ENCODE results near the gene ATAD2B.

DNA sequence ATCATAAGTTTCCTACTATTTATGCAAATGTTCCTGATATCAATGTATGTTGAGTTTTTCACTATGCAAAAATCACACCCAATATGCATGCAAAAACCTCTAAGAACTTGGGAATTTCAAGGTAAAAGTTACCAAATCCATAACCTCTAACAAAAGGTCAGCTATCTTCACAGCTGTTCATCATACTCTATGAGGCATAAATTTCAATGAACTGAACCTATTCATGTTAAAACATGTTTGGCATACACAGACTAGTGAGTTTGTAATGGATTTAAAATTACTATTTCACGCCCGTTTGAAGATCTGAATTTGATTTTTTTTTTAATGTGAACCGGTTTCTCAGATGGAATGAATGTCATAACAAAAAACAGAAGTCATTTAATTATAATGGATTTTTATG lies 100.2 kb downstream of the ATAD2B start:
- TF ChIP-seq, protein P1, sequence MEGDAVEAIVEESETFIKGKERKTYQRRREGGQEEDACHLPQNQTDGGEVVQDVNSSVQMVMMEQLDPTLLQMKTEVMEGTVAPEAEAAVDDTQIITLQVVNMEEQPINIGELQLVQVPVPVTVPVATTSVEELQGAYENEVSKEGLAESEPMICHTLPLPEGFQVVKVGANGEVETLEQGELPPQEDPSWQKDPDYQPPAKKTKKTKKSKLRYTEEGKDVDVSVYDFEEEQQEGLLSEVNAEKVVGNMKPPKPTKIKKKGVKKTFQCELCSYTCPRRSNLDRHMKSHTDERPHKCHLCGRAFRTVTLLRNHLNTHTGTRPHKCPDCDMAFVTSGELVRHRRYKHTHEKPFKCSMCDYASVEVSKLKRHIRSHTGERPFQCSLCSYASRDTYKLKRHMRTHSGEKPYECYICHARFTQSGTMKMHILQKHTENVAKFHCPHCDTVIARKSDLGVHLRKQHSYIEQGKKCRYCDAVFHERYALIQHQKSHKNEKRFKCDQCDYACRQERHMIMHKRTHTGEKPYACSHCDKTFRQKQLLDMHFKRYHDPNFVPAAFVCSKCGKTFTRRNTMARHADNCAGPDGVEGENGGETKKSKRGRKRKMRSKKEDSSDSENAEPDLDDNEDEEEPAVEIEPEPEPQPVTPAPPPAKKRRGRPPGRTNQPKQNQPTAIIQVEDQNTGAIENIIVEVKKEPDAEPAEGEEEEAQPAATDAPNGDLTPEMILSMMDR (IDR thresholded peaks at IDR 0.05 in 8 of 11, conservative IDR thresholded peaks at IDR 0.05 in 3 of 11), result no peak
- no peak for TF ChIP-seq POLR2A (IDR thresholded peaks at IDR 0.05)
